GM21825 (cell line): ENCODE data around the gene CMIP.

Experiments
- ATAC-seq: cut with Tn5 transposase; IDR thresholded peaks from one replicate; pipeline ENCODE4 v1.9.1; 2021; ENCODE audit warnings: mild to moderate bottlenecking, moderate library complexity; ENCODE audit not compliant: unreplicated experiment

Gene CMIP

DNA sequence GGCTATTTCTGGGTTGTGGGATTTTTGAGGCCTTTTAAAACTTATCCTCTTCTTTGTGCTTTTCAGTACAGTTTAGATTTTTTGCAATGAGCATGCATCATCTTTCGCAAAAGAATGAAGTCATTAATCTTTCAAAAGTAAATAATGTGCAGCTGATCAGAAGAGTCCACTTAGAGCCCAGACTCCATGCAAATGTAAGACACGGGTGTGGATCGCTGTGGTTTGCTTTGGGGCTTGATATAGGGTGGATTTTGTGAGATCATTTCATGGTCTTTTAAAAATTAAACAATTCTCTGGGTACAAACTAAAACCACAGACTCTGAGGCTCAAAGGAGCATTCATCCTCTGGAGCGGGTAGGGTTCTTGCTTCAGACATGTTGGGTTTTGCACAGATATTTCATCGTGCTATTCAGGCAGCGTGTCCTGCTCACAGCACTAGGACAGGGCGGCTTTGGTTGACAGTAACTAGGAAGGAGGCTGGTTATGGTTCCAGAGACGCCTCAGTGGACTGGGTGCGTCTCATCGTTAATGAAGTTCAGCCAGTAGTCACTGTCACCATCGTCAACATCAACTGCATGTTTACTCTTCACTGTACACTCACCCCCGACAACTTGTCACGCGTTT lies 205.1 kb downstream of the CMIP start:
- ATAC-seq = no peak

DNA sequence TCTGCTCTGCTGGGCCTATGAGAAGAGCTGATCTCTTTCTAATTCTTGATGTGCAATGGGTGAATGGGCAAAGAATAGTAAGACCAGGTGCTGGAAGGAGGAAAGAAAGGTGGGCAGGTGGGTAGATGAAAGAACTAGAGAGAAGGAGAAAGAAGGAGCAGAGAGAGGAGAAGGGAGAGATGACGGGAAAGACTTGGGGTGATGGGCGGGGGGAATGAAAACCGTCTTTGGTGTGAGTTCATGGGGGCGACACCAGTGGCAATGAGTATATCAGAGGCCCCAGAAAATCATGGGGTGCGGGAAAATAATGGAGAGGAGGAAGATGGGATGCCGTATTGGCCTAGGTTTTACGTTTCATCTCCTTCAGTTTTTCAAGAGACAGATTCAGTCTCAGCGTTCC lies 205.7 kb downstream of the CMIP start:
- ATAC-seq = no peak

DNA sequence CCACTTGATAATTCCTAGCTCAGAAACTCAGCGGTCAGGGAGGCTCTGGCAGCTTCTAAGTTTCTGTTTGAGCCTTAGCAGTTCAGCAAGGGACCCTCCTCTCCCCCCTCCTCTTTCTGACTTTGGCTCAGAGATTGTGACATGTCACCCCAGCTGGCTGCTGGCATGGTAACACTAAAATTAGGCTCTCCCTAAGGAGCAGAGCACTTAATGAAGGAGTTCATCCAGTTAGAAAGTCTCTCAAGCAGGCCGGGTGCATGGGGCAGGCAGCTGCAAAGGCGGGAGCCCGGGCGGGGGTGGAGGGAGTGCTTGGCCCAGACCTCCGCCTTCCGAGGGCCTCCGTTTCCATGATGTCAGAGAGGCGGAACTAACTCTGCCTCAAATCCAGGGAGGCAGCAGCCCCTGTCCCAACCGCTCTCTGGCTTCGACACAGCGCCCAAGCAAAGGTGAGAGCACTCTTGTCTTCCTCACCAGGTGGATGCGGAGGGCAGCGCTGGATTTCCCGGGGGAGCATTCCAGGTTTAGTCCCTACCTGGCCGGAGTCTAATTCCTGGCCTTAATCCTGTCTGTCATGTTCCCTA lies 206.5 kb downstream of the CMIP start:
- no peak for ATAC-seq

DNA sequence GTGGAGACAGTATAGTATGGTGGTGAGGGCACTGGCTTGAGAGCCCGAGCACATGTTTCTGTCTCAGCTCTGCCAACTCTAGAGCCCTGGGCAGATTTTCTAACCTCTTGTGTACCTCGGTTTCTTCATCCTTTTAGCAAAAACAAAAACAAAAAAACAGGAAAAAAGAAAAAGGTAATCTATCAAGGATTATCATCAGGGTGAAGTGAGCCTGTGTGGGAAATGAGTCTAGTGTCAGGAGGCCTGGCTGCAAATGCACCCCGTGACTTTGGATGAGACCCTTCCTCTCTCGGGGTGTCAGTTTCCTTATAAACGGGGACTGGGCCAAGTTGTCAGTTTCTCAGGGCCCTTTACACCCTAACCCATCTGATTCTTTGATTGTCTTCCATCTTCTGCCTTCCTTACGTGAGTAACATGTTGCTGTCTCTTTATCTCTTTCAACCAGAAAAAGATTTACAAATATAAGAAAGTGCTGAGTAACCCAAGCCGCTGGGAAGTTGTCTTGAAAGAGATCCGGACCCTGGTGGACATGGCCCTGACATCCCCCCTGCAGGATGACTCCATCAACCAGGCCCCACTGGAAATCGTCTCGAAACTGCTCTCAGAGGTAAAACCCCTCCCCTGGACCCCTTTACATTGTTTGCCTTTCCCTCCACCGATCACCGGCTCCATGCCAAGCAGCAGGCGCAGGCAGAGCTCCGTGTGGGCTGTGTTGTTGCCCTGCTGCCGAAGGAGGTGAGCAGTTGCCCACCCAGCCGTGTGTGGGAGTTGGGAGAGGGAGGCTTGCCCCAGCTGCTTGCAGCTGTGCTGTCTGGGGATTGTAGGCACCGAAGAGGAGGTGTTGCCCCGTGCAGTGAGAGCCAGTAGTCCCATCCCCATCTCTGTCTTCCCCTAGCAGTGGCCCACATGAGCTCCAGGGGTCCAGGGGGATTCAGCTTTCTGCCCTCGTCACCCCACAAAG lies 207.4 kb downstream of the CMIP start:
- ATAC-seq = no peak

DNA sequence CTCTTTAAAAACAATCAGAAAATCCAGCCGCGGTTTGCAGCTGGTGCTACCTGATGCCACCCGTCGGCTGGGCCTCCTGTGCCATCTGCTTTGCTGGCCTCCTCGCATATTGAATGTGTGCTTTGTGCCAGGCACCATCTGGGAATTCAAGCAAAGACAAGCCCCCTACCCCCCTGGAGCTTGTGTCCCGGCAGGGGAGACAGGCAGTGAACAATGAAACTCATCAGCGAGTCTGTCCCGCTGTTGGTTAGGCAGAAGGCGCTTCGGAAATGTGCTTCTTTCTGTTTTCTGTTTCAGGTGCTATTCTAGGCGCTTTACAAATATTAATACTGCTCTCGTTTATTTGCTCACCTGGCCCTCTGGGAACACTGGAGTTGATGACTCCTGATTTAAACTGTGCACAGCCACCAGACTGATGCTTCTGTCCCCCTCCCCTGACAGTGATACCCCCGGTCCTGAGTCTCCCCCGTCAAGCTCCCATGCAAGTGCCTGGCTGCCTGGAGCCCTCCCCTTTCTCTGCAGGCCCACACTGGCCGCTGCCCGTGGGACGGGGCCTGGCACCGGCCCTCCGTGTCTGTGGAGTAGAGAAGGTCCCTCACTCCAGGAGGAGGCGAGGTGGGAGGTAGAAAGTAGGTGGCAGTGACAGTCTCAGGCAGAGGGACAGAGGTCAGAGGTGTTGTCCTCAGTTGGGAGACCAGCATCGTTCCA lies 208.3 kb downstream of the CMIP start:
- no peak for ATAC-seq

DNA sequence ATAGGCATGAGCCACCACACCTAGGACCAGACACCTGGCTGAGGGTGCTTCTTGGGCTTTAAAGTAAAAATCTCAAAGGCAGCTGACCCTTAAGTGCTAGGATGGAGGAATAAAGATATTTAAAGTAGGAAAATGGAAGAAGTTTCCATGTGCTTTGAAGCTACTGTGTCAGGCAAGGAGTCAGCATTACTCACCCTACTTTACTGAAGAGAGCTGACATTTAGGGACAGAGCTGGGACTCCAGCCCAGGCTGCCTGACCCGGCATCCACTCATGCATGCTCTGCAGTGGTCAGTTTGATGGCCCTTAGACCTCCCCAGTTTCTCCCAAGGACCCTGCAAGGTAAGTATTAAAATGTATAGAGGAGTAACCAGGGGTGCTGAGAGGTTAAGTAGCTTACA lies 209.7 kb downstream of the CMIP start:
- no peak for ATAC-seq

DNA sequence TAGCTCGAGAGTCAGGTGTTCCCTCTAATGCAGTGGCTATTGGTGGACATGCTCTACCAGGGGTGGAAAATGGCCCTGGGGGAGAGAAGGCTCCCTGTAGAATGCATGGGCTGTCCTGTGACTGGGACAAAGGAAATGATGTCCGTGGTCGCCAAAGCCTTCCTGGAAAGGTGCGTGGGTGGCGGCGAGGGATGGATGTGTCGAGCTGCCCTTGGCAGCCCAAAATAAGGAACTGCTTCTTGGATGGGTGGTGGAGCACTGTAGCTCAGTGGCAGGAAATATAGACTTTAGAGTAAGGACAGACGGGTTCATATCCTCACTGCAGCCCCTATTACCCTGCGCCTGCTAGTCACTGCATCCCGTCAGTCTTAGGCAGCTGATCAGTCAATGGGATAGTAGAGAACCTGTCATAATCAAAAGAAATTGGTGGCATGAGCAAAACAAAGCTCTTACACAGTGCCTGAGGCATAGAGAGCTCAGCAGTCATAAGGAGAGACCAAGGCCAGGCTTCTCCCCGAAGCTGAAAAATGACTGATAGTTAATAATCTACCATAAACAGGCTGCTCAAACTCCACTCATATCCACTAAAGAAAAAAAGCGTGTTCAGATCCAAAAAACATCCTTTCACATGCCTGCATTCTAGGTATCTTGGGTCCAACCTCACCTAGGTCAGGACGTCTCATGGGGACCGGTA lies 211.0 kb downstream of the CMIP start:
- no peak for ATAC-seq

DNA sequence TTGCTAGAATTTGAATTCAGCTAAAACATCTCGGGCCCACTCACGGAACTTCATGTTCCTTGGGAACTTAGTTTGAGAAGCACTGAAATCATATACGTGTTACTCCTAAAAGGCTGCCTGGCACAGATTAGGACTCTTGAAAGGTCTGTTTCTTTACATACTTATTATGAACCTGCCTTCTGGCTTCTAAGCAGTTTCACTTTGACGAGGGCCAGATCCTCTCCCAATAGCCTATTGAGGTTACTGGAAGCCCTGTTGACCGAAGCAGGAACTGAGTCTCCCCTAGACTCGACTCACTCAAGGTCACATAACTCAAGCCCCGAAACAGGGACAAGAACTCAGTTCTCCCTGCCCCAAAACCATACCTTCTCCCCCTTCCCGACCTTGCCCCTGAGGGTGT lies 212.6 kb downstream of the CMIP start:
- no peak for ATAC-seq

DNA sequence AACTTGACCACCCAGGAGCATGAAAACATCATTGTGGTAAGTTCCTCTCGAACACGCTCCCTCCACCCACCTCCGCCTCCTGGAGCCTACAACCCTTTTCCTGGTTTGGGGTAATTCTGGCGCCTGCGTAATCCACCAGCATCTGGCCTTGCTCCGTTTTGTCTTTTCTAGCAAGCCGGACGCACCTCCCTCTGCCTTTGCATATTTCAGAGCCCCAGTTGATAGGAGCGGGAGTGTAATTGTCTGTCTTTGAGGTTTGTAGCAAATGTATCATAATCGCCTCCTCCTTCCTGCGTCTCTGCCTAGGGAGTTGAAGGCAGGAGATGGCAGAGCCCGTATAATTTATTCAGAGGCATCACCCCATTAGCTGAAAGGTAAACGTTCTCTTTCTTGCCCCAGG lies 213.2 kb downstream of the CMIP start:
- ATAC-seq = no peak

DNA sequence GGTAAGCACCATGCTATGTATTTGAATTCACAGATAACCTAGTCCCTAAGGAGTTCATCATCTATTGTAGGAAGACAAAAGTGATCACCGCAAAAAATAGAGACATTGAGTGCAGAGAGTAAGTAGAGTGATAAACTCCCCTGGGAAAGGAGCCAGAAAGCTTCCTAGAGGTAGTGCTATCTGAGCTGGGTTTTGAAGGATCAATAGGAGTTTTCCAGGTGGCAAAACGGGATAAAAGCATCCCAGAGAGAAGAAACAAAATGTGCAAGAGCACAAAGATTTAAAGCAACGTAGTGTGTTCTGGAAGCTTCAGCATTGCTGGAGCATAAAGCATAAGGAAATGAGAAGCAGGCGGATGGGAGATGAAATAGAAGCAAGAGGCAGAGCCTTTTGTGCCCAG lies 213.8 kb downstream of the CMIP start:
- ATAC-seq = no peak

DNA sequence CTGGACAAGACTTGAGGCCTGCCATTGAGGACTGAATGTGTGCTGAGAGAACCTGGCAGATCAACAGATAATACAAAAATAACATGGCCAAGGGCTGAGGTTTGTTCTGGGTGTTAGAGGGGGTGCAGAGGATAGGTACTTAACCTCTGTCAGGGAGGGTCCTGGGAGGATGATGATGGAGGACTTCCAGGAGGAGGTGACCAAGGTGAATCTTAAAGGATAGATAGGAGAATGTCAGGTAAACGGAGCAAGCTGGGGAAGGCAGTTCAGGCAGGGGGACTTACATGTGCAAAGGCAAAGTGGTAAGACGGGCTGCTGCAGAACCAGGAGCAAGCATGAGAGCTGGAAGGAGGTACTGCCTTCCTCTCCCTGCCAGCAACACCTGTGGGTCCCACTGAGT lies 214.6 kb downstream of the CMIP start:
- no peak for ATAC-seq

DNA sequence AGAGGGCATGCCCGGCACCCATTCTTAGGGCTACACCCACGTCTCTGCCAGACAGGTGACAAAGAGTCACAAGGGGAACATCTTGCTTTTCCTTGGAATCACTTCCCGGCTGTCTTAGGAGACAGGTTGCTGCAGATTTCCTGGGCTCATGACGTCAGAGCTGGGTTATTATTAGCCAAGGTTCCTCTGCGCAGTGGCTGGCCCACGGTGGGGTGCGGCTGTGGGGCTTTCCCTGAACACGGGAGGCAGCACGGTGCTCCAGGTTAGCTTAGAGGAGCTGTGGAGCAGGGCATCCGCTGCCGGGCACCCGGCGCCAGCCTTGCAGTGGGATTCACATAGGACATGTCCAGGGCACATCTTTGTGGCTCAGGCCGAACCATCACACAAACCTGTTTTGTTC lies 216.5 kb downstream of the CMIP start:
- no peak for ATAC-seq

DNA sequence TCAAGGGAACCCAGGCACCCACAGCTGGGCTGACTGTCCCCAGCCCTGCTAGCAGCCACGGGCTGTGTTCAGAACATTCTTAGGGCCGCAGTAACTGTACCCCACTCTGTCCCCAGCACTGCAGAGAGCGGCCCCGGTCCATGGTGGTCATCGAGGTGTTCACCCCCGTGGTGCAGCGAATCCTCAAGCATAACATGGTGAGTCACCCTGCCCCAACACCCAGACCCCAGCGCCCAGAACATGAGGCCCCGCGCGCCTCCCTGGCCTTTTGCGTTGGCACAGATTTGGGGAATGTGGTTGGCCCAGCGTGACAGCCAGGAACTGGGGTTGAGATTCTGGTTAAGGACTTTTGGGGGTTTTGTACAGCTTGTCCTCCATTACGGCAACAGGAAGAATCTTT lies 219.5 kb downstream of the CMIP start:
- ATAC-seq = no peak

DNA sequence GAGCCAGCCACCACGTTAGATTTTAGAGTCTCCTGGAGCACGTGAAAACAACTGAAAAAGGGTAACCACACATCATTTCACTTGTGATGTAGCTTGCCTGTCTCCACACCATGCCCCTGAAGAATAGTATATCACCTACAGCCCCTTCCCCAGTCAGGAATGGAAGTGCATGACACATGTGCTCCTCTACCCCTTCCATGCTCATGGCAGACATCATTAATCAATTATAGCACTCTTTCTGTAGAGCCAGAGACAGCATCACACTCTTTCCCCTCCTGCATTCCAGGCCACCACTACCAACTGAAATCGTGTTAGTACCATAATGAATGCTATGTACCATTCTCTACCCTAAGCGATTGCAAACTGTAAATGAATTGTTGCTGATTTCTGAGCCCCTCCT lies 221.0 kb downstream of the CMIP start:
- ATAC-seq = no peak

DNA sequence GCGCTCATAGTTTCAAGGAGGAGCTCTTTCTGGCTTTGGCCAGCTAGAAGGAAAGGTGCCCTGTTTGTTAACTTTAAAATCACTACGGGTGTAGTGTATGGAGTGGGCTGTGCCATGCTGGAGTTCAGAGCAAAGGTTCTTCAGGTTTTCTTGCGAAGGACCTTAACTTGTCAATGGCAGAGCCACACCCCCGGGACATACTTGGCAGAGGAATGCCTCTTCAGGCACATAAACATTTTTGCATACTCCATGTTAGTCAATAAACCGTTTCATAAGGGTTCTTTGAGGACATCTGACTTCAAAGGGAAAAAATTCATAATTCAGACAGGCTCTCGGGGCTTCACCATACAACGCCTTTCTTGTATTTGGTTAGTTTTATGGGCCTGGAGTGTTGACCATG lies 221.5 kb downstream of the CMIP start:
- no peak for ATAC-seq

DNA sequence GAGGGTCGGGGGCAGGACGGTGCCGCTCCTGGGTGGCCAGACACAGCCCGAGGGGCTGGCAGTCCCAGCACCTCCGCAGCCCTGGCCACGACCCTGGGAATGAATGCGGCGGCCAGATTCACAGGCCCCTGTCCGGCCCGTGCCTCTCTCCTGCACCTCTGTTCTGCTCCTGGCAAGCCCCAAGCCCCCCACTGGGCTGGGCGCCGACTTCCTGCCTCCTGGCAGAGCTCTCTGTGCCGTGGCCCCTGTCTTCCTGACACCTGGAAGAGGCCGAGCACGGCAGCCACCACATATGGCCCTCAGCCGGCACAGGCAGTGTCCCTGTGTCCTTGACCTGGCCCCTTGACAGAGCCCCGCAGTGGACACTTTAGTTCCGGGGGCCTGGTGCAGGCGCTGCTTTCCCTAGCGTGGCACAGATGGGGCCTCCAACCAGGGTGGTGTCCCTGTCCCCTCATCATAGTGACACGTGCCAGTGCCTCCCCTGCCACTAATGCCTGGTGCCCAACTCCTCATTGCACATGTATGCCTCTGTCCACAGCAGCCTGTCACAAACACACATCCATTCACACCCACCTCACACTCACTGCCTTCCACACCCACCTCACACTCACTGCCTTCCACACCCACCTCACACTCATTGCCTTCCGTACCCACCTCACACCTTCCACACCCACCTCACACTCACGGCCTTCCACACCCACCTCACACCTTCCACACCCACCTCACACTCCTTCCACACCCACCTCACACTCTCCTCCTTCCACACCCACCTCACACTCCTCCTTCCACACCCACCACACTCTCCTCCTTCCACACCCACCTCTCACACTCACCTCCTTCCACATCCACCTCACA lies 223.9 kb downstream of the CMIP start:
- ATAC-seq = no peak

DNA sequence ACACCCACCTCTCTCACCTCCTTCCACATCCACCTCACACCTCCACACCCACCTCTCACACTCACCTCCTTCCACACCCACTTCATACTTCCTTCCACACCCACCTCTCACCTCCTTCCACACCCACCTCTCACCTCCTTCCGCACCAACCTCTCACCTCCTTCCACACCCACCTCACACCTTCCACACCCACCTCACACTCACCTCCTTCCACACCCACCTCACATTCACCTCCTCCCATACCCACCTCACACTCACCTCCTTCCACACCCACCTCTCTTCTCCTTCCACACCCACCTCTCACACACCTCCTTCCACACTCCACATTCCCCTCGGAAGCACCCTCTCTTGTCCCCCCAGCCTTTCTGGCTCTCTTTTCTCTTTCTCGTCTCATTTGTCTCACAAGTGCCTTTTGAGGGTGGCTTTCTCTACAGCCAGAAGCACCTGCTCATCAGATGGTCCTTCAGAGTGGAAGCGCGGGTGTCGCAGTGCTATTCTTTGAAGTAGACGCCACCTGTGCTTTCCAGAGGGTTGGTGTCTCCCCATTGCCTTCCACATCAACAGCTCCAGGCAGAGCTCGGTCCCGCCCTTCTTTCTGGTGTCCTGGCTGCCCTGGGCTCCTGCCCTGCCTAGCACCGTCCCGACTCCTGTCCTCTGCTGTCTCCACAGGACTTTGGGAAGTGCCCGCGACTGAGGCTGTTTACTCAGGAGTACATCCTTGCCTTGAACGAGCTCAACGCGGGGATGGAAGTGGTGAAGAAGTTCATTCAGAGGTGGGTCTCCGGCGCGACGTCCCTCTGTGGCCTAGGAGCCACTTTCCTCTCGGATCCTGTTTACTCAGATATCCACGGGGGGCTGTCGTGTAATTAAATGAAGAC lies 225.1 kb downstream of the CMIP start:
- no peak for ATAC-seq

DNA sequence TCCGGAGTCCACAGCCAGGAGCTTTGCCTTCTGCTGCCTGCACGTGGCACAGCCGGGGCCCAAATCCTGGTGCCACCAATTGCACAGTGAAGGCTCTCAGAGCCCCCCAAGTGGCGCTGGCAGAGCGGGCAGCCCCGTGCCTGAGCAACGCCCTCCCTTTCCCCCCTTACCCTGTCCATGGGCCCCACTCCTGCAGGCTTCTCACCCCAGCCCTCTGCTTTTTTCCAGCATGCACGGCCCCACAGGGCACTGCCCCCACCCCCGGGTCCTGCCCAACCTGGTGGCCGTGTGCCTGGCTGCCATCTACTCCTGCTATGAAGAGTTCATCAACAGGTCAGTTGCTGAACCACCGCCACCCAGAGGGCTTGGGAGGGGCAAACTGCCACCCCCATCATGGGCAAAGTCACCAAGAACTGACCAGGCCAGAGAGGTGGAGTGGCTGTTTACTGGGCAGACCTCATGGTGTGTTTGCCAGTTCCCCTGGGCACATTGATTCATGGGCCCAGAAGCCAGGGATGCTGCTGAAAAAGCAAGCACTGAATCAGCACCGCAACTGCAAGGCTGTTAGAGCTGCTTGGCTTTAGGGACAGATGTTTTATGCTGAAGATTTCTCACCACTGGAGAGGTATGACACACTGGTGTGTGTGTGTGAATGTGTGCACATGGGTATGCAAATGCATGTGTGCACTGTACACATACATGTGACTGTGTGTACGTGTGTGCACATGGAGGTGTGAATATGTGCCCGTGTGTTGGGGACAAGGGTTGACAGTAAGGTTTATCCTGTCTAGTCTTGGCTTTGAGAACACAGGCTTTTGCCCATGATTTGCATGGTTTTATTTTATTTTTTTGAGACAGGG lies 227.4 kb downstream of the CMIP start:
- ATAC-seq = no peak
